HG02885 (cell line): ENCODE data around the gene TAF1B.
"Not testable (repeated sequence)": the region's sequence is repeated elsewhere in the genome, so short reads cannot be mapped to it uniquely, and the experiment has no call there.

Experiments used
- ATAC-seq: cut with Tn5 transposase; IDR thresholded peaks from one replicate; pipeline ENCODE4 v1.9.1; 2021; ENCODE audit warnings: mild to moderate bottlenecking; ENCODE audit not compliant: unreplicated experiment, poor library complexity

The TAF1B gene

GRCh38 chr2:9927020-9927419, 83.7 kb downstream of the TAF1B start:
- not testable (repeated sequence) for ATAC-seq

GRCh38 chr2:9937258-9937657, 94.0 kb downstream of the TAF1B start:
- no peak for ATAC-seq

GRCh38 chr2:9937968-9938367, 94.7 kb downstream of the TAF1B start:
- ATAC-seq, result no peak

GRCh38 chr2:9939587-9940485, 96.6 kb downstream of the TAF1B start:
- no peak for ATAC-seq

- no peak for ATAC-seq
Measured at GRCh38 chr2:9941196-9941995, 98.1 kb downstream of the TAF1B start.

GRCh38 chr2:9941996-9942390, 98.7 kb downstream of the TAF1B start:
- ATAC-seq, result no peak

- ATAC-seq, result no peak
Measured at GRCh38 chr2:9944330-9944758, 101.1 kb downstream of the TAF1B start.

- no peak for ATAC-seq
Measured at GRCh38 chr2:9945596-9945995, 102.3 kb downstream of the TAF1B start.

- no peak for ATAC-seq
Measured at GRCh38 chr2:9946076-9946475, 102.8 kb downstream of the TAF1B start.

- no peak for ATAC-seq
Measured at GRCh38 chr2:9946818-9947217, 103.5 kb downstream of the TAF1B start.

GRCh38 chr2:9948721-9949120, 105.4 kb downstream of the TAF1B start:
- ATAC-seq, result no peak

GRCh38 chr2:9949239-9949991, 106.1 kb downstream of the TAF1B start:
- no peak for ATAC-seq

- ATAC-seq, result no peak
Measured at GRCh38 chr2:9949992-9950520, 106.8 kb downstream of the TAF1B start.

- peak; percentile 35 for ATAC-seq
Measured at GRCh38 chr2:9950521-9951271, 107.4 kb downstream of the TAF1B start.

- ATAC-seq, result no peak
Measured at GRCh38 chr2:9951272-9951521, 107.9 kb downstream of the TAF1B start.

GRCh38 chr2:9951522-9952285, 108.4 kb downstream of the TAF1B start, which contains the start of gene GRHL1:
TSS of gene GRHL1 (plus strand) at chr2:9951693. CDS start at chr2:9951834, 141 bp downstream.
- ATAC-seq, result peak; percentile 97

GRCh38 chr2:9952286-9952737, 109.0 kb downstream of the TAF1B start:
- no peak for ATAC-seq

- no peak for ATAC-seq
Measured at GRCh38 chr2:9952856-9953503, 109.7 kb downstream of the TAF1B start.

- no peak for ATAC-seq
Measured at GRCh38 chr2:9954136-9954535, 110.9 kb downstream of the TAF1B start.
